Effector CD8-positive, alpha-beta T cell (primary cell): ENCODE data around the gene MSI2.

Experiments used
- DNase-seq: peaks from one replicate; lab custom pipeline; 2025; lab: John Stamatoyannopoulos, UW

The MSI2 gene

DNA sequence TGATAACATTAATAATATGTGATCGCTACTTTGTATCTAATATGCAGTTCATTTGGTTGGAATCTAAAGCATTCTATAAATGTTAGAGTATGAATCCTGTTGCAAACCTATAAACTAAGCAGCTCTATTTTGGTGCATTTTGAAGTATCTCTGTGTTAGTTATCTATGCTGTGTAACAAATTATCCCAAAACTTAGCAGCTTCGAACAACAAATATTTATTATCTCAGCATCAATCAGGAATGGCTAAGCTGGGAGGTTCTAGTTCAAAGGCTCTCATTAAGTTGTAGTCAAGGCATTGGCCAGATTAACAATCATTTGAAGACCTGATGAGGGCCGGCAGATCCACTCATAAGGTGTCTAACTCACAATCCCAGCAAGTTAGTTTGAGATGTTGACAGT, 10.1 kb upstream of the MSI2 start:
- DNase-seq: no peak

DNA sequence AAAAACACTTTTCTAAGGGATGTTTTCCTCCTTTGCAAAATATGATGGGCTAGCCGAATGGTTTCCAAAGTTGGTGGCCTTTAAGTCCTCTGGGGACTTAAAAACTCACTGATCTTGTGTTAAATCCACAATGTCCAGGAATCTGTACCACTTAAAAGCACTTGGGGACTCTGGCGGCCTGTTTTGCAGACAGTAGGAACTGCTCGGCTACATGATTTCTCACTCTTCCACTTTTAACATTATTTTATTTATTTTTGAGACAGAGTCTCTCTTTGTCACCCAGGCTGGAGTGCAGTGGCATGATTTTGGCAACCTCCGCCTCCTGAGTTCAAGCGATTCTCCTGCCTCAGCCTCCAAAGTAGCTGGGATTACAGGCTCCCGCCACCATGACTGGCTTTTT, 9.1 kb upstream of the MSI2 start:
- DNase-seq: no peak

DNA sequence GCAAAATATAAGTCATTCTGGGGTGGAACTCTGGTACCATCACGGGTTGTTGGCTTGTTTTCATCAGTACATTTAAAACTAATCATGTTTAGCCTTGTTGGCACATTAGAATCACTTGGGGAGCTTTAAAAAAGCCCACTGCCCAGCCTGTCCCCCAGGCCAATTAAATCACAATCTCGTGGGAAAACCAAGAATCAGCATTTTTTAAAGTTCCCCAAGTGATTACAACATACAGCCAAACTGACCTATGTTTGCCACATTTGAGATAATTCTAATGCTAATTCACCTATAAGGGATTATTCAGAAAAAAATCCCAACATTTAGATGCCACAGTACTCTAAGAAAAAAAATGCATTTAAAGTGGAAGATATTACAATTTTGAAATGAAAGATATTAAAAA, 8.4 kb upstream of the MSI2 start:
- no peak for DNase-seq

DNA sequence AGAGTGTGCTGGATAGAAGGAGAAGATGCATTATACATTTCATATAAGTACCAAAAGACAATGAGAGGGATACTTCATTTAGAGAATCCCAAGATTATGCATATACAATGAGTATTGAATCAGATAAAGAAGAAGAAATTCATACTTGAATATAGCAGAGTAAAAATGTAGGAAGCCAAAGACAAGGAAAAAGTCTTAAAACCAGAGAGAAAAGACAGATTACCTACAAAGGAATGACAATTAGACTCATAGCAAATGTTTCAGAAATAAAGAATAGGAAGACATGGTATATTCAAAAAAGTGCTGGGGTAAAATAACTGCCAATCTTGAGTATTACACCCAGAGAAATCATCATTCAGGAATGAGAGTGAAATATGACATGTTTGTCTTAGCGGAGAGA, 6.8 kb upstream of the MSI2 start:
- DNase-seq: no peak

DNA sequence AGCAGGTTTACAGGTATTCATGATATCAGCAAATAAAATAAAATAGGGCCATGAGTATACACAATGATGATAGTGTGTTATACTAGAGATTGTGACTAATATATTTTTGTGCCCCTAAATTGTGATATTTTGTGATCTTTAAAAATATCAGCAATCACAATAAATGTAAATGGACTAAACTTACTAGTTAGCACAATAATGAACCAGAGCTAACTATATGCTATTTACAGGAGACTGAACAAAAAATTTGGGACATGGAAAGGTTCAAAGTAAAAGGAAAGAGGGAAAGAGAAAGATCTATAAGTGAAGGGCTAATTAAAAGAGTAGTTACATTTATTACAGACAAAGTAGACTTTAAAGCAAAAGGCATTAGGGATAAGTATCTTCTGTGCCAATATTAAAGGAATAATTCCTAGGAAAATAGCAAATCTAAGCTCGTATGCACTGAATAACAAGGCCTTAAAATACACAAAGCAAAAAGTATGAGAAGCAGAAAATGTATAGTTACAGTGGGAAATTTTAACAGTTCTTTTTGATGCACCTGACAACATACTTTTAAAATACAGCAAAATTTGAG, 5.0 kb upstream of the MSI2 start:
- DNase-seq: no peak

DNA sequence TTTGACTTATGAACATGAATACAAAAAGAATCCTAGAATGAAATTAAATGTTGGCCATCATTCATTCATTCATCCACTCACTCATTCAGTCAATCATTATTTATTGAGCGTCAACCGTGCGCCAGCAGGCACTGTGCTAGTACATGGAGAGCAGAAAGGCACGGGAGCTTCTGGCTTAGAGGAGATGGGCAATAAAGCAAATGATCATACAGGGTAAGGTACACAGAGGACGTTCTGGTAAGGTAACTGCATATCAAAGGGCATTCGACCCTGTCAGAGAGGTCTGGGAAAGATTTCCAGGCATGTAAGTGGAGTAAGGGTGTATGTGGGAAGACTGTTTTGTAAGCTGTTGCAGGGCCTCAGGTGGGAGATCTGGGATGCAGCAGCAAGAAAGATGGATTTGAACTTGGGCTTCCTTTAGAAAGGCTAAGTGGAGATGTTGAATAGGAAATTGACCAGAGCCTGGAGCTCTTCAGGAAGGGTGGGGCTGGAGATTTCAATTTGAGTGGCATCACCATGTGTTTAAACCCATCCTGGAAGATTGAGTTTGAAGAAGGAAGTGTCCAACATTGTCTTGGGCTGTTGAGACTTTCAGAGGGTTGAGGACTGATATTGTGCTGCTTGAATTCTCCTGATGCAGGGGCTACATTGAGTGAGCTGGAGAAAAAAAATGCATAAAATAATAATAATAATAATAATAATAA, 2.8 kb upstream of the MSI2 start:
- no peak for DNase-seq

DNA sequence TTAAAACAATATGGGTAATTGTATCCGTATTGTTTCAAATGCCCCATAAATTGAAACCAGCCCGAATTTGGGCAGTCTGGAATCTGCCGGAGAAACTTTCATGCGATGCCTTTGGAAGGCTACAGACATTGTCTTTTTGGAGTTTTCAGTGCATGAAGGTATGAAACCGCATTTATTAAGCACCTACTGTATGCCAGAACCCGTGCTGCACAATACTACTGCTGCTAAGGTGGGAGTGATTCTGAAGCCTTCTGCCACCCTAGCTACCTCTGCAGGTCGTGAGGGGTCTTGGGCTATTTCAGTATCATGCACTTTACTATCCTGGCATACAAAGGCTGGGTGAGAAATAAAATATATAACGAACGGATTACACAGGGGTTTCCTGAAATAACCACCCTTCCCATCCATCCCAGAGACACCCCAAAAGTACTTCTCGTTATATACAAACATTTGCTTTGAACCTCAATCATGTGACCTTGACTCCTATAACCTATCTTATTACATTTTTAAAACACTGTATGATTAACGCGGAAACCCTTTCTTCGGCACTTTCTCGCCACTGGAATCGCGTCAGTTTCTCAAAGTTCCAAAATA, 1.0 kb upstream of the MSI2 start:
- no peak for DNase-seq

DNA sequence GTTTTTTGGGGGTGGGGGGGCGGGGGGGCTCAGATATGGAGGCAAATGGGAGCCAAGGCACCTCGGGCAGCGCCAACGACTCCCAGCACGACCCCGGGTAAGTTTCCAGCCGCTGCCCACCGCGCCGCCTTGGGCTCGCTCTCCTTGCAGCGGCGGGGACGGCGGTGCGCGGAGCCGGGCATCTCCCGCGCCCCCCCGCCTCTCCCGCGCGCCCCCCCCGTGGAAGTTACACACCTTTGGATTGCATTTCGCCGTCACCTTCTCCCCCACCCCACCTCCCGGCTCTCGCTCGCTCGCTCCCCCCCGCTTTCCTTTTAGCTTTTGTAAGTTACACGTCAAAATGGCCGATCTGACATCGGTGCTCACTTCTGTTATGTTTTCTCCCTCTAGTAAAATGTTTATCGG, 387 bp downstream of the MSI2 start:
- peak; percentile 43 for DNase-seq

DNA sequence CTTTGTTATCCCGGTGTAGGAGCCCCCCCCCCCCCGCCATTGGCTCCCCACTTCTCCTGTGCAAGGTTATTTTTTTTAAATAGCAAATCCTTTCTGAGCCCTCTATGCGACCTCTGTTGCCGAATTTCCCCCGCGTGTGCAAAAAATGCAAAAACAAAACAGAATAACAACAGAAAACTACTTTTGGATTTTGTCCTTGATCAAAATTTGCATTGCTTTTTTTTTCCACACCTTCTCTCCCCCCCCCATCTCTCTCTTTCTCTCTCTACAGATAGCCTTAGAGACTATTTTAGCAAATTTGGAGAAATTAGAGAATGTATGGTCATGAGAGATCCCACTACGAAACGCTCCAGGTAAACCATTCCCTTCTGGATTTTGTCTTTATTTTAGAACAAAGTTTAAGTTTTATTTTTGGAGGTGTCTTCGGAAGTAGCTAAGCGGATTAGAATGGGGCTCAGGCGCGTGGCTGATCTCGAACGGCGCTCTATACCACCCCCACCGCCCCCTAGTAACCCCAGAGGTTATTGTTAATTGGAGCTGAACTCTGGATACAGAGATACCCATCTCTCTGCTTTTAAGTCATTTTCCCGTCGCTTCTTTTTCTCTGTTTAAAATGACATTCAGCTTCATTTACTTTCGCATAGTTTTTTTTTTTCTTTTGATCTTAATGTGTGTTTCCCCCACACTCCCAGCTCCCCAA, 1.0 kb downstream of the MSI2 start:
- DNase-seq: no peak

DNA sequence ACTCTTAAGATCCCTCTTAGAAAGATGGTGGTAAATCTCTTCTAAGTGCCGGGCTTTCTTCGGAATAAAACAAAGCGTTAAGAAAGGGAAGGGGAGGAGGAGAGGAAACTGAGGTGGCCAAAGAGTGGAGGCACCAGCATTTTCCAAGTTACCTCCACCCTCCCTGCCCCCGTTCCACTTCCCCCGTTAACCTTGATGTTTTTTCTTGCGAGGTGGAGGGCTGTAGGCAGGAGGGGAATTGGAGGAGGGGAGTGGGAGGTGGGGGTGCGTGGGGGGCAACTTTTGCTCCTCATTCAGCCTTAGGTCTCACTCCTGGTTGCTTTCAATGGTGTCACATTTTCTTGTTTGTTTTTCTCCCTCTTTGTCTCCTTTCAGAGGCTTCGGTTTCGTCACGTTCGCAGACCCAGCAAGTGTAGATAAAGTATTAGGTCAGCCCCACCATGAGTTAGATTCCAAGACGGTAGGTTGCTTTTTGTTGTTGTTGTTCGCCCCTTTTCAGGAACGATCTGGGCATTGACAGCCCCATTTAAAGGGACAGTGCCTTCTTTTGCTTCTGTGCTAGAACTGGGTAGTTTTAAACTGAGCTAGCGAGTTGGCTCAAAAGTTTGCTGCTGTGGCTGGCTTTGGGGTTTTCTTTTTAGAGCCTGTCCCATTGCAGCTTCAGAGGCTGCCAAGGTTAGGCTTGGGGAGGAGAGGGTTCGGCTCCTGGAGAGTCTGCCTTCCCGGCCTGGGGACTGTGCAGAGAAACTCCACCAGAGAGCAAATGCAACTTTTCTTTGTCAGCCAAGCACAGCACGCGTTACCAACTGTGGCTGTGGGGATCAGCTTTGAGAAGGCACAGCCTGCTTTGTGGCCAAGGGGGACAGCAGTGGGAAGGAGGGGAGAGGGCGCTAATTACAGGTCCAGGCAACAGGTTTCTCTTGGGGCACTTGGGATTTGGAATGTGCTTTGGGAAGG, 1.9 kb downstream of the MSI2 start:
- DNase-seq: no peak

DNA sequence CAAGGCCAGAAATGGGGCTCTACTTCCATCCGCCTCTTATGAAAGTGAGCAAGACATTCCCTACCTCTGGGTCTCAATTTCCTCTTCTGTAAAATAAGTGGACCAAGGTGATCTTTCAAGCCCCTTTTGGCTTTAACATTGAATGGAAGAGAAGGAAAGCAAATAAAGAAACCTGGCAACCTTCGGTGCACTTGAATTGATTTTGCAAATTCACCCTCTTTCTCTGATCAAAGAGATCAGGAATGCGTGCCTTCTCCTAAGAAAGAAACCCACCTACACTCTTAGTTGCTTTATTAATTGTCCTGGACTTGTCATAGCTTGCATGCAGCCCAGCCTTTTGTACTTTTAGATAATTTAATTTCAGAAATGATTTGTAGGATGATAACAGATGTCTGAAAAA, 3.0 kb downstream of the MSI2 start:
- DNase-seq: no peak

DNA sequence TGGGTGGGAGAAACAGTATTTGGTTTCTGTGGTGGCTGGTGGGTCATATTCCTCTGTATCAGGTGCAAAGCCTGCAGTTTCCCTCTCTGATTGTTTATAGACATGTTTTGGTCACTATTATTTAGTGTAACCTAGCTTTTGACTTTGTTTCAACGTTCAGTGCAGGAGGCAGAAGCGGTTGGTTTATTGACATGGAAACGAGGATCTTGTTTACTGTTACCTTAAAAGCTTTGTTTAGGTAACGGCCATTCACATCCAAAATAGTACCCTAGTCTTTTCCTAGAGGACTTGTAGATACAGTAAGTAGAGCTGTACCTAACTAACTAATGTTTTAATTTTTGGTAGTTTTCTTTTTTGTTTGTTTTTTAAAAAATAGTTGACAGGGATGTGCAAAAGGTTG, 3.5 kb downstream of the MSI2 start:
- no peak for DNase-seq

DNA sequence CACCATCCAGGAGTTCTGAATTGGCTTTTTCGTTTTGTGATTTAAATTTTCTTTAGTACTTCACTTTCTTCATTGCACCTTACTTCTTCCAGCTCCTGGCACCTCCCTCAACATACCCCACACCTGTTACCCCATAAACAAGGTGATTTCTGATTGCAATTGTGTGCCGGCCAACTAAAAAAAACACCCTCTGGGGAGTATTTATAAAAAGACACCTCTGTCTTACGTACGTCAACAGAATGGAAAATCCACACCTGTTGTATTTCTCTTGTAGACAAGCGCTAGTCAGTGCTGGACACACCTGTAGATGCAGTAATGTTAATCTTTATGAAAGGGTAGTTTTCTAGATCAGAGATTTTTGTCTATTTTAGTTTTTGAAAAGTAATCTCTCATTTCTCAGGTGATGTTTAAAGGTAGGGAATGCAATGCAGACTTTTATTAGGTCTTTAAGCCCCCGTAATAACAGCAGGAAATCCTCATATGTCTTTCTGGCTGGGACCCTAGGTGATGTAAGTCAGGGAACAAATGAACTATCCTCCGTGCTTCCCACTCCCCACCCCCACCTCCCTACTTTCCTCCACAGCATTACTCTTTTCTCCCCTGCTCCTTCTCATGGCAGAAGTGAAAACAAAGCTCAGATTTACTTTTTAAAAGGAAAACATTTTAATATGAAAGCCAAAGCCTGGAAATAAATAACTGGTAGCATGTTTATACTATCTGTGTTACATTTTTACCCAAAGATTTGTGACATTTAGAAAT, 4.2 kb downstream of the MSI2 start:
- DNase-seq: no peak

DNA sequence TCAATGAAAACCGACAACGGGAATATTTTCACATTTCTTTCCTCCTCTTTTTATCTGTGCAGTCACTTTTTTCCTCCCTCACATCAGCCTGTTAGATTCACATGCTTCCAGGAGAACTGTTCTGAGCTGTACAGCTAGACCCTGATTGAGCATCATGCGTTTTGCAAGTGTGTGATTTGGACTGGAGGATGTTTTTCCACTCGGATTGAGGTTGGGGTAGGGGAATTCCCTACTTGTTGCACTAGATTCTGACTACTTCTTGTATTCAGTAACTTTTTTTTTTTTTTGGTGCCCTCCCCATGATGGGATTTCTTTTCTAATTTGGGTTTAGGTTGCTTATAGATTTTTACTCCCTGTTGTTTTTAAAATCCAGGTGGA, 4.8 kb downstream of the MSI2 start:
- DNase-seq: no peak

DNA sequence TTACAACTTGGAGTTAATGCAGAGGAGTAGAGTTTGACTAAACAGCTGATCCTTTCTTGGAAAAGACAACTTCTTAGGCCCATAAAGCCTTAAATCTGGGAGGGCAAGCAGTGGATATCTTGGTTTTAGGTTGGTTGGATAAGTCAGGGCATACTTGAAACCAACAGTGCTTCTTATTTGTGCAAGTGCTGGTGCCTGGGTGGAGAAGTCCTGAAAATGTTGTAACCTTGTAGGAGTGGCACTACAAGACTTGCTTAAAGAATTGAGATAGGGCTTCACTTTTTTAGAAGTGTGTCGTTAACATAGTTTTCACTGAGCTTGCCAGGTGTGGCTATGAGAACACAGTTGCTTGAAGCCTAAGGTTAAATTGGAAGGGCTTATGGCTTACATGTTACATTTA, 6.2 kb downstream of the MSI2 start:
- no peak for DNase-seq

DNA sequence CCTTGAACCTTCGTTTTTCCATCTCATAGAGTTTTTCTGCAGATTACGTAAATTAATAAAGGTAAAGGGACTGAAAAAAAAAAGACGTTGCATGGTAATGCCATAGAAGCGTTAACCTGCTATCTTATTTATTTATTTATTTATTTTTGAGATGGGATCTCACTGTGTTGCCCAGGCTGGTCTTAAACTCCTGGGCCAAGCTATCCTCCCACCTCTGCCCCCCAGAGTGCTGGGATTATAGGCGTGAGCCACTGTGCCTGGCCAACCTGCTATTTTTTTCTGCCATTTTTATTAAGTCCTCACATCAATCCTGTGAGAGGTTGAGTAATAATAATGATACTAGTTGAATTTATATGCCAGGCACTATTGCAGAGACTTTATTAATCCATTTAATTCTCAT, 7.9 kb downstream of the MSI2 start:
- DNase-seq: no peak

DNA sequence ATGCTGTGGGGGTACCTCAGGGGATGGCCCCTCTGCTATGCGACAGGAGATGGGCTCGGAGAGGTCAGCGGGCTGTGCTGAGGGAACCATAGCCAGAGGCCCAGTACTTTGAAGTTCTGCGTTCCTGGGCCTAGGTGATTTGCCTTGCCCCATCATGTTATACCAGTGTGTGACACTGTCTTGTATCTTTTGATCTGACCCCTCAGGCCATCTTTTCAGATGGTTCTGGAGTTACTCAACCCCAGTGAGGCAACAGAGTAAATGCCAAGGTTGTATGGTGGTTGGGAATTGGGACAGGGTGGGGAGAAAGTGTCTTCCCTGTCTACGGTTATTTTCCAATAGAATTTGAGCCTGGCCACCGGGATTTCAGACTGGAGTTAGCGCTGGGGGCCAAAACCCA, 8.5 kb downstream of the MSI2 start:
- no peak for DNase-seq

DNA sequence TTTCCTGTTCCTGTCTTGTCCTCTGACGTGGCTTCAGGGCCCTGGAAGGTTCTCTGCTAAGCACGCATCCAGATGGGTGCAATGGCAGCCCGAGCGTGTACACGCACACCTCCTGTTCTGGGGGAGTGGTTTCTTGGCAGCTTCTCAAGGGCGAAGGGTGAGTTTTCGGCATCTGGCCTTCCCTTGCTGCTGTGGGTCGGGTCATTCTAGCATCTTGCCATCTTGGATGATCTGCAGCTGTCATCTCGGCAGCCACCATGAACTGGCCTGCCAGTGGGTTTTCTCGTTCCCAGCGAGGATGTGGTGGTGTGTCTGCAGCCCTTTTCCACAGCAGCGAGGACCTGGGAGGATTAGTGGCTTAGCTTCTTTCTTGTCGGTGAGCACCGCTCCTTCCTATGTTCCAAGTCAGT, 10.6 kb downstream of the MSI2 start:
- DNase-seq: no peak

DNA sequence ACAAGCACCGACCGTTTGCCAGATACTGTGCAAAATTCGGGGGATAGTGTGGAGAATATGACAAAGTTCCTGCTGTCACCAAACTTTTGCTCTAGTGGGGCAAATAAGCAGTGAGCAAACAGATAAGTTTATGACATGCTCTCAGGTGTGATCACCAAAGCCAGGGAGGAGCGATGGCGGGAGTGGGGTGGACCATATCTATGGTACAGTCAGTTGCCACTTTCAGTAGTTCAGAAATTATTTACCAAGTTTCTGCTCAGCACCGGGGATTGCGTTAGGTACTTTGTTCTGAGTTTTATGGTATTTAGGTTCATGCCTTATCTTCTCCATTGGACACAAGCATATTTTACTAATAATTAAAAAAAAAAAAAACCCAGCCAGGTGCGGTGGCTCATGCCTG, 11.9 kb downstream of the MSI2 start:
- DNase-seq: no peak

DNA sequence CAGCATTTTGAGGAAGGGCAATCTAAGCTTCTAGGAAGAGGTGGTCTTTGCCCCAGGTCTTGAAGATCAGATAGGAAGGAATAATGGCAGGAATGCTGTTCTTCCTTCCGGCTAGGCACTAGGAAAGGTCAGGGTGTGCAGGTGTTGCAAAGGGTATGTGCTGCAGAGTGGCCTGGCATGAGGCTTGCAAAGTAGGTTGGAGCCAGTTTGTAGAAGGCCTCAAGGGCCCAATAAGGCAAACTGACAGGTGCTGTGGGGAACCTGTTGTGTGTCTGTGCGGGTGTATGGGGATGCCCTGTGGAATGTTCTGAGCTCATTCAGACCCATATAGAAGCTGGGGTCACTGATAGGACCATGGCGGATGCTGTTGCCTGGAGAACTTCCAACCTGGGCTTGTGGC, 12.7 kb downstream of the MSI2 start:
- DNase-seq: no peak

DNA sequence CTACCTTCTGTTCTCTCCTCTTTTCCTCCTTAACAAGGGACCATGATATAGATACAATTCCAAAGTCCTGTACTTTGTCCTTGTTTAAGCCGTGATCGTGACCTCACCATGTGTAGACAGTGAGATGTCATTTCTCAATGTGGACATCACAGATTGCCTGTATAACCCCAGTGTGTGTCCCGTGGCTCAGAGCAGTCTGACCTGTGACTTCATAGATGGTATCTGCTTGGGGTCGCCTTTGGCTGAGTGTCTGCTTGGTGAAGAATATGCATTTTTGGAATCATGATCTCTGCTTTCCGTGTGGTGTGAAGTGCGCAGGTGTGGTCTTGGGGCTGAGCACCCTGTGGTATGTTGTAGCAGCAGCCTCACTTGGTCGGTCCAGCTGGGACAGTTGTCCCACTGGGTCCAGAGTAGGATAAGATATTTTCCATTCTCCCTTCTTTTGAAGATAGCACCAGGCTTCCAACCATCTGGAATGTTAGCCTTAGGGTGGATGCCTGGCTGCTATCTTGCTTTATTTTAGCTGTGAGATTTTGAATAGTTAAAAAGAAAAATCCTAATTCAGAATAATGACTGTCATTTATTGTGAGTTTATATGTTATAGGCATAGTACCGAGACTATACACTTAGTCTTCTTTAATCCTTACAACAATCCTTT, 13.4 kb downstream of the MSI2 start:
- no peak for DNase-seq
